HCT116 (cell line): ENCODE results near the gene GNAS-AS1. TPM values are rescaled to one million over a fixed set of nuclear protein-coding genes. Genes with fewer than 3 reads are reported as not detected.

Source experiments
- ATAC-seq: fragments of 200-7000 bp; cut with Tn5 transposase; 2 replicates; pipeline ENCODE4 v1.9.1; 2020; ENCODE audit warnings: mild to moderate bottlenecking, moderate library complexity
- BruUV-seq: library from RNA; stranded (reverse); fragments of 400-500 nt; replicated peaks from 2 replicates; lab custom pipeline; 2021; lab: Mats Ljungman, UMichigan
- CTCF ChIA-PET: fragments of 300-600 bp; sonication (Branson Sonifier 250); formaldehyde crosslinking; loops from one replicate; lab custom pipeline; 2021; ENCODE audit warnings: antibody characterized with exemption; lab: Charles Lee
- POLR2A ChIA-PET: fragments of 300-600, 350-600 bp; sonication (Branson Sonifier 250); formaldehyde crosslinking; loops from one replicate; lab custom pipeline; 2021; ENCODE audit warnings: antibody characterized with exemption; lab: Charles Lee
- RAD21 ChIA-PET, 2 experiments: fragments of 300-600 bp; sonication (Branson Sonifier 250); formaldehyde crosslinking; loops; one replicate each; lab custom pipeline; 2023; ENCODE audit warnings: low total read pairs in 2 of 2; ENCODE audit not compliant: uncharacterized antibody in 2 of 2, unreplicated experiment in 2 of 2, low non-redundant PET in 1 of 2; lab: Charles Lee
- DNase-seq: peaks from one replicate; pipeline ENCODE4 v3.0.0-alpha.2; 2010; ENCODE audit warnings: low read depth, low spot score
- H2AFZ ChIP-seq: fragments of 200-600 bp; shearing (Covaris generic), sonication (generic); 2 replicates; pipeline ENCODE4 v1.6.1; 2017; ENCODE audit warnings: low read depth, mixed run types, mixed read lengths, antibody characterized with exemption, low read length; ENCODE audit not compliant: poor library complexity, severe bottlenecking
- H3K27ac ChIP-seq: 2 replicates; pipeline ENCODE4 v1.5.1; 2012; ENCODE audit warnings: low read depth, low read length
- H3K27me3 ChIP-seq: fragments of 200-600 bp; sonication (generic); 2 replicates; pipeline ENCODE4 v1.6.1; 2016; ENCODE audit warnings: mixed run types, low read length, mixed read lengths; ENCODE audit not compliant: insufficient read depth
- H3K36me3 ChIP-seq, 2 experiments: fragments of 200-500 bp in 1 of 2; fragments of 200-600 bp in 1 of 2; sonication (Bioruptor generic) in 1 of 2; sonication (generic) in 1 of 2; 2 replicates each; pipeline versions ENCODE4 v1.5.1 to v1.6.1; 2014 to 2016; ENCODE audit warnings: low read length in 2 of 2, inconsistent platforms in 1 of 2, mixed read lengths in 1 of 2, mixed run types in 1 of 2; ENCODE audit not compliant: insufficient read depth in 2 of 2, control insufficient read depth in 1 of 2
- H3K4me1 ChIP-seq, 2 experiments: fragments of 200-600 bp in 1 of 2; sonication (generic) in 1 of 2; 2 replicates each; pipeline versions ENCODE4 v1.5.1 to v1.6.1; 2012 to 2017; ENCODE audit warnings: low read length in 2 of 2, inconsistent platforms in 1 of 2, mild to moderate bottlenecking in 1 of 2, mixed read lengths in 1 of 2, mixed run types in 1 of 2, moderate library complexity in 1 of 2; ENCODE audit not compliant: insufficient read depth in 2 of 2, control insufficient read depth in 1 of 2
- H3K4me2 ChIP-seq: fragments of 200-600 bp; sonication (generic); 2 replicates; pipeline ENCODE4 v1.6.1; 2017; ENCODE audit warnings: mixed run types, low read length, mixed read lengths
- H3K4me3 ChIP-seq, 2 experiments: fragments of 200-600 bp in 1 of 2; sonication (generic) in 1 of 2; replicated peaks in 1 of 2; 2 replicates each; pipeline ENCODE4 v1.5.1; 2011 to 2016; ENCODE audit warnings: low read length in 2 of 2, control low read depth in 1 of 2, low read depth in 1 of 2, mild to moderate bottlenecking in 1 of 2, mixed read lengths in 1 of 2, mixed run types in 1 of 2
- H3K79me2 ChIP-seq: fragments of 200-600 bp; sonication (generic); 2 replicates; pipeline ENCODE4 v1.6.1; 2017; ENCODE audit warnings: mild to moderate bottlenecking, mixed run types, low read length, moderate library complexity, mixed read lengths; ENCODE audit not compliant: insufficient read depth
- H3K9ac ChIP-seq: fragments of 200-600 bp; sonication (generic); 2 replicates; pipeline ENCODE4 v1.6.1; 2016; ENCODE audit warnings: low read length, mixed read lengths
- H3K9me2 ChIP-seq: fragments of 200-600 bp; sonication (generic), shearing (Covaris generic); 2 replicates; pipeline ENCODE4 v1.6.1; 2017; ENCODE audit warnings: mixed run types, mild to moderate bottlenecking, moderate library complexity; ENCODE audit not compliant: insufficient read depth
- H3K9me3 ChIP-seq, 2 experiments: fragments of 200-500 bp in 1 of 2; fragments of 200-600 bp in 1 of 2; sonication (Bioruptor generic) in 1 of 2; sonication (generic) in 1 of 2; 2 replicates each; pipeline ENCODE4 v1.6.1; 2014 to 2017; ENCODE audit warnings: low read length in 2 of 2, mixed read lengths in 2 of 2, inconsistent platforms in 1 of 2, low read depth in 1 of 2, mild to moderate bottlenecking in 1 of 2, mixed run types in 1 of 2, moderate library complexity in 1 of 2; ENCODE audit not compliant: control insufficient read depth in 1 of 2, insufficient read depth in 1 of 2
- H4K20me1 ChIP-seq: fragments of 200-600 bp; sonication (generic), shearing (Covaris generic); 2 replicates; pipeline ENCODE4 v1.6.1; 2017; ENCODE audit warnings: mixed run types, mild to moderate bottlenecking, moderate library complexity; ENCODE audit not compliant: insufficient read depth
- ATF3 ChIP-seq: IDR thresholded peaks from 2 replicates; pipeline ENCODE4 v1.6.1; 2012
- CTCF ChIP-seq, 3 experiments: fragments of 200-600 bp in 1 of 3; sonication (generic) in 1 of 3; IDR thresholded peaks in 2 of 3; conservative IDR thresholded peaks in 1 of 3; 2 replicates each; pipeline ENCODE4 v1.5.1; 2012 to 2017; ENCODE audit warnings: low read depth in 2 of 3, low read length in 2 of 3, antibody characterized with exemption in 1 of 3, borderline replicate concordance in 1 of 3, control low read depth in 1 of 3, mild to moderate bottlenecking in 1 of 3, mixed read lengths in 1 of 3, mixed run types in 1 of 3, moderate library complexity in 1 of 3; ENCODE audit not compliant: insufficient read depth in 1 of 3
- ELF1 ChIP-seq: IDR thresholded peaks from 2 replicates; pipeline ENCODE4 v1.6.1; 2012; ENCODE audit warnings: low read depth, borderline replicate concordance
- POLR2A ChIP-seq: IDR thresholded peaks from 2 replicates; pipeline ENCODE4 v1.7.0; 2011; ENCODE audit warnings: borderline replicate concordance; ENCODE audit not compliant: insufficient read depth, insufficient read length; ENCODE audit errors: extremely low read depth
- REST ChIP-seq: IDR thresholded peaks from 2 replicates; pipeline ENCODE4 v1.6.1; 2012; ENCODE audit warnings: low read depth
- SP1 ChIP-seq: IDR thresholded peaks from 2 replicates; pipeline ENCODE4 v1.6.1; 2012; ENCODE audit warnings: low read depth
- ZBTB33 ChIP-seq: IDR thresholded peaks from 2 replicates; pipeline ENCODE4 v1.6.1; 2011; ENCODE audit warnings: mild to moderate bottlenecking, low read length, moderate library complexity; ENCODE audit not compliant: insufficient replicate concordance; ENCODE audit errors: extremely low read depth
- ZFX ChIP-seq: fragments of 450-650 bp; IDR thresholded peaks from 2 replicates; pipeline ENCODE4 v1.6.1; 2017
- intact Hi-C: fragments of 100-400 bp; cut with micrococcal nuclease; formaldehyde crosslinking; loops from 2 replicates; pipeline ENCODE4 v1.10.0; 2022
- total RNA-seq: library from RNA; stranded (reverse); gene quantifications from one replicate; pipeline ENCODE4 v1.2.1, GENCODE V29; 2021; ENCODE audit not compliant: unreplicated experiment

Gene GNAS-AS1
- total RNA-seq, 1 experiment from 2014 or later, result not detected

- no peak for DNase-seq
- ChIA-PET RAD21 (no interaction called here), CTCF (no interaction called here), POLR2A (no interaction called here)
- no peak overlapping the region for H2AFZ ChIP-seq
- no peak overlapping the region for H3K4me2 ChIP-seq
- ATAC-seq, result no peak
- no peaks in the 10 kb centered on the region for H3K36me3 ChIP-seq
- peaks cover 28% of the 10 kb centered on the region for H3K27me3 ChIP-seq
- TF ChIP-seq CTCF (IDR thresholded peaks at IDR 0.05 in 2 of 3, conservative IDR thresholded peaks at IDR 0.05 in 1 of 3; ENCODE audit: borderline replicate concordance in 1 of 3, insufficient read depth in 1 of 3, low read depth in 2 of 3, low read length in 2 of 3), result no peak
- no peak for TF ChIP-seq ELF1
- no peak for TF ChIP-seq SP1
- no peaks in the 10 kb centered on the region for H3K79me2 ChIP-seq
- H3K4me1 ChIP-seq, result no peaks in the 10 kb centered on the region
- no peaks in the 10 kb centered on the region for H3K9me3 ChIP-seq
- no peaks in the 10 kb centered on the region for H4K20me1 ChIP-seq
- H3K9me2 ChIP-seq, result no peaks in the 10 kb centered on the region
- no TSS peak for BruUV-seq
- H3K9ac ChIP-seq, result no peak overlapping the region
- intact Hi-C loops, result no loop called here
- H3K27ac ChIP-seq, result no peak overlapping the region
- no peak overlapping the region for H3K4me3 ChIP-seq
These were observed 56.1 kb downstream of the GNAS-AS1 start for GRCh38 chr20:58794510-58795180.

GRCh38 chr20:58793512-58794420 lies 56.9 kb downstream of the GNAS-AS1 start:
- H3K4me3 ChIP-seq, result no peak overlapping the region
- H3K9ac ChIP-seq, result no peak overlapping the region
- H3K9me3 ChIP-seq, result no peaks in the 10 kb centered on the region
- no peaks in the 10 kb centered on the region for H3K4me1 ChIP-seq
- no peak for ATAC-seq
- POLR2A ChIA-PET, result no interaction called here
- no peak overlapping the region for H3K27ac ChIP-seq
- H2AFZ ChIP-seq, result no peak overlapping the region
- no peaks in the 10 kb centered on the region for H4K20me1 ChIP-seq
- no peak overlapping the region for H3K4me2 ChIP-seq
- DNase-seq, result no peak
- peaks cover 28% of the 10 kb centered on the region for H3K27me3 ChIP-seq
- no peaks in the 10 kb centered on the region for H3K36me3 ChIP-seq
- H3K79me2 ChIP-seq, result no peaks in the 10 kb centered on the region
- intact Hi-C loops, result no loop called here
- CTCF ChIA-PET, result no interaction called here
- RAD21 ChIA-PET, result no interaction called here
- H3K9me2 ChIP-seq, result no peaks in the 10 kb centered on the region
- BruUV-seq, result no TSS peak
- TF ChIP-seq ZBTB33 (no peak), REST (no peak), ZFX (no peak), POLR2A (no peak), ATF3 (no peak)
